Stimulated activated CD8-positive, alpha-beta memory T cell treated with anti-CD3 and anti-CD28 coated beads, Interleukin-7, amount 100 ng/mL, for 24 hours (primary cell): ENCODE results near the gene CASP9.
"Not testable (repeated sequence)": the region's sequence is repeated elsewhere in the genome, so short reads cannot be mapped to it uniquely, and the experiment has no call there.

Experiments used
- DNase-seq: peaks from one replicate; pipeline ENCODE4 v3.0.0-alpha.2; 2020; ENCODE audit warnings: low read depth

Gene CASP9

GRCh38 chr1:15525050-15526020 is 1.3 kb upstream of the CASP9 start:
- DNase-seq = no peak

- peak; percentile 99 for DNase-seq
Measured at GRCh38 chr1:15524283-15525049, 451 bp upstream of the CASP9 start.

GRCh38 chr1:15523104-15524020 is 653 bp downstream of the CASP9 start:
- no peak for DNase-seq

- DNase-seq = no peak
Measured at GRCh38 chr1:15522551-15522950, 1.5 kb downstream of the CASP9 start.

- not testable (repeated sequence) for DNase-seq
Measured at GRCh38 chr1:15521206-15521906, 2.7 kb downstream of the CASP9 start.

- no peak for DNase-seq
Measured at GRCh38 chr1:15519625-15520024, 4.4 kb downstream of the CASP9 start.

GRCh38 chr1:15515022-15515663 is 8.9 kb downstream of the CASP9 start:
- no peak for DNase-seq

- DNase-seq = not testable (repeated sequence)
Measured at GRCh38 chr1:15514557-15514956, 9.5 kb downstream of the CASP9 start.

- no peak for DNase-seq
Measured at GRCh38 chr1:15513919-15514318, 10.1 kb downstream of the CASP9 start.

- DNase-seq = no peak
Measured at GRCh38 chr1:15513192-15513591, 10.8 kb downstream of the CASP9 start.

- no peak for DNase-seq
Measured at GRCh38 chr1:15510611-15511405, 13.2 kb downstream of the CASP9 start.

- DNase-seq = no peak
Measured at GRCh38 chr1:15509586-15509985, 14.4 kb downstream of the CASP9 start.

GRCh38 chr1:15508700-15509487 is 15.1 kb downstream of the CASP9 start:
- DNase-seq = no peak

GRCh38 chr1:15507278-15507677 is 16.7 kb downstream of the CASP9 start:
- DNase-seq = no peak

- DNase-seq = no peak
Measured at GRCh38 chr1:15506831-15507230, 17.2 kb downstream of the CASP9 start.

GRCh38 chr1:15504436-15504835 is 19.6 kb downstream of the CASP9 start:
- no peak for DNase-seq

- peak; percentile 26 for DNase-seq
Measured at GRCh38 chr1:15501208-15502032, 22.6 kb downstream of the CASP9 start.
